ENCODE results near the gene CD6.

- no peak for TF ChIP-seq SIN3A (conservative IDR thresholded peaks at IDR 0.05 in 1 of 2, IDR thresholded peaks at IDR 0.05 in 1 of 2; ENCODE audit: low read depth in 1 of 2, low read length in 2 of 2)
- no peak for TF ChIP-seq NRF1 (IDR thresholded peaks at IDR 0.05; ENCODE audit: low read depth, low read length)
- TF ChIP-seq EZH2 (IDR thresholded peaks at IDR 0.05; ENCODE audit: low read depth, low read length, severe bottlenecking), result no peak
Observed at GRCh38 chr11:61056571-61056970, 85.1 kb downstream of the CD6 start.

All from H1 (cell line).